Stomach (tissue), 4 donors: ENCODE results near the gene INSR.

Experiments used
- EP300 ChIP-seq: sonication (generic); formaldehyde crosslinking; IDR thresholded peaks from one replicate; pipeline ENCODE4 v1.6.1; 2017; ENCODE audit warnings: antibody characterized with exemption
- POLR2A ChIP-seq, 4 donors: fragments of 450-650 bp; IDR thresholded peaks; one replicate each; pipeline ENCODE4 v1.6.1; 2016; ENCODE audit warnings: antibody characterized with exemption in 4 of 4, control low read depth in 2 of 4, mild to moderate bottlenecking in 1 of 4, moderate library complexity in 1 of 4
- TF ChIP-seq, protein P1 (sequence below), 7 experiments: fragments of 450-650 bp in 4 of 7; fragments of 200-600 bp in 3 of 7; sonication (generic) in 3 of 7; IDR thresholded peaks; one replicate each; pipeline ENCODE4 v1.5.1; 2016 to 2019; ENCODE audit warnings: antibody characterized with exemption in 7 of 7, control low read depth in 2 of 7, mild to moderate bottlenecking in 1 of 7

- TF ChIP-seq, protein P1, sequence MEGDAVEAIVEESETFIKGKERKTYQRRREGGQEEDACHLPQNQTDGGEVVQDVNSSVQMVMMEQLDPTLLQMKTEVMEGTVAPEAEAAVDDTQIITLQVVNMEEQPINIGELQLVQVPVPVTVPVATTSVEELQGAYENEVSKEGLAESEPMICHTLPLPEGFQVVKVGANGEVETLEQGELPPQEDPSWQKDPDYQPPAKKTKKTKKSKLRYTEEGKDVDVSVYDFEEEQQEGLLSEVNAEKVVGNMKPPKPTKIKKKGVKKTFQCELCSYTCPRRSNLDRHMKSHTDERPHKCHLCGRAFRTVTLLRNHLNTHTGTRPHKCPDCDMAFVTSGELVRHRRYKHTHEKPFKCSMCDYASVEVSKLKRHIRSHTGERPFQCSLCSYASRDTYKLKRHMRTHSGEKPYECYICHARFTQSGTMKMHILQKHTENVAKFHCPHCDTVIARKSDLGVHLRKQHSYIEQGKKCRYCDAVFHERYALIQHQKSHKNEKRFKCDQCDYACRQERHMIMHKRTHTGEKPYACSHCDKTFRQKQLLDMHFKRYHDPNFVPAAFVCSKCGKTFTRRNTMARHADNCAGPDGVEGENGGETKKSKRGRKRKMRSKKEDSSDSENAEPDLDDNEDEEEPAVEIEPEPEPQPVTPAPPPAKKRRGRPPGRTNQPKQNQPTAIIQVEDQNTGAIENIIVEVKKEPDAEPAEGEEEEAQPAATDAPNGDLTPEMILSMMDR (IDR thresholded peaks at IDR 0.05) = no peak
- TF ChIP-seq POLR2A (IDR thresholded peaks at IDR 0.05) = no peak
- no peak for TF ChIP-seq EP300
Measured at GRCh38 chr19:7312816-7313215, 18.6 kb upstream of the INSR start.
